Neural cell (in vitro differentiated cells): ENCODE data around the gene LGR5. TPM values are rescaled to one million over a fixed set of nuclear protein-coding genes. Genes with fewer than 3 reads are reported as not detected.

Experiments used
- H2AFZ ChIP-seq: fragments of 200-600, 300-800 bp; sonication (generic), shearing (Covaris generic); 2 replicates; pipeline ENCODE4 v1.6.0; 2014; ENCODE audit warnings: low read depth, mild to moderate bottlenecking, antibody characterized with exemption, low read length, moderate library complexity
- H3F3A ChIP-seq: fragments of 200-600 bp; shearing (Covaris generic); 2 replicates; pipeline ENCODE4 v1.6.1; 2016; ENCODE audit warnings: mild to moderate bottlenecking, moderate library complexity, mixed read lengths, antibody characterized with exemption, low read length; ENCODE audit not compliant: insufficient read depth, poor library complexity, severe bottlenecking
- H3K27ac ChIP-seq: fragments of 200-600, 300-800 bp; sonication (generic), shearing (Covaris generic); 2 replicates; pipeline ENCODE4 v1.5.1; 2014; ENCODE audit warnings: mild to moderate bottlenecking, low read length, moderate library complexity
- H3K27me3 ChIP-seq: fragments of 300-800, 200-600 bp; sonication (generic), shearing (Covaris generic); 2 replicates; pipeline ENCODE4 v1.6.0; 2014; ENCODE audit warnings: mild to moderate bottlenecking, low read depth, low read length, moderate library complexity; ENCODE audit not compliant: insufficient read depth
- H3K36me3 ChIP-seq: fragments of 300-800, 200-600 bp; sonication (generic), shearing (Covaris generic); 2 replicates; pipeline ENCODE4 v1.5.1; 2014; ENCODE audit warnings: mild to moderate bottlenecking, antibody characterized with exemption, low read length, moderate library complexity; ENCODE audit not compliant: insufficient read depth
- H3K4me2 ChIP-seq: fragments of 300-800, 200-600 bp; sonication (generic), shearing (Covaris generic); 2 replicates; pipeline ENCODE4 v1.6.0; 2014; ENCODE audit warnings: mild to moderate bottlenecking, low read length
- H3K4me3 ChIP-seq: fragments of 300-800, 200-600 bp; sonication (generic), shearing (Covaris generic); 2 replicates; pipeline ENCODE4 v1.5.1; 2014; ENCODE audit warnings: mild to moderate bottlenecking, low read length, moderate library complexity
- H3K79me2 ChIP-seq: fragments of 200-600 bp; shearing (Covaris generic); replicated peaks from 2 replicates; pipeline ENCODE4 v1.6.0; 2014; ENCODE audit warnings: mild to moderate bottlenecking, low read length, moderate library complexity; ENCODE audit not compliant: insufficient read depth
- H3K9ac ChIP-seq: fragments of 300-800, 200-600 bp; sonication (generic), shearing (Covaris generic); 2 replicates; pipeline ENCODE4 v1.6.1; 2016; ENCODE audit warnings: mild to moderate bottlenecking, low read length, mixed read lengths
- H3K9me2 ChIP-seq: fragments of 200-600 bp; shearing (Covaris generic); 2 replicates; pipeline ENCODE4 v1.6.1; 2016; ENCODE audit warnings: mild to moderate bottlenecking, low read length, mixed read lengths; ENCODE audit not compliant: insufficient read depth
- H3K9me3 ChIP-seq: fragments of 200-600, 300-800 bp; sonication (generic), shearing (Covaris generic); 2 replicates; pipeline ENCODE4 v1.6.1; 2016; ENCODE audit warnings: mild to moderate bottlenecking, mixed run types, low read length, moderate library complexity, mixed read lengths
- H4K20me1 ChIP-seq: fragments of 200-600 bp; shearing (Covaris generic); 2 replicates; pipeline ENCODE4 v1.6.1; 2016; ENCODE audit warnings: mild to moderate bottlenecking, mixed run types; ENCODE audit not compliant: insufficient read depth
- EP300 ChIP-seq: fragments of 450-650 bp; conservative IDR thresholded peaks from 2 replicates; pipeline ENCODE4 v1.6.1; 2014; ENCODE audit warnings: antibody characterized with exemption, mild to moderate bottlenecking, moderate library complexity; ENCODE audit not compliant: poor library complexity, severe bottlenecking
- EZH2 ChIP-seq: fragments of 200-600, 300-800 bp; shearing (Covaris generic), sonication (generic); IDR thresholded peaks from 2 replicates; pipeline ENCODE4 v1.6.1; 2014; ENCODE audit warnings: antibody characterized with exemption, low read length, borderline replicate concordance, mild to moderate bottlenecking; ENCODE audit not compliant: insufficient read depth, poor library complexity, severe bottlenecking
- MXI1 ChIP-seq: fragments of 450-650 bp; conservative IDR thresholded peaks from 2 replicates; pipeline ENCODE4 v1.6.1; 2014; ENCODE audit warnings: antibody characterized with exemption, mild to moderate bottlenecking; ENCODE audit not compliant: poor library complexity, severe bottlenecking
- POLR2AphosphoS5 ChIP-seq: IDR thresholded peaks from 2 replicates; pipeline ENCODE4 v1.6.1; 2012
- RAD21 ChIP-seq: fragments of 450-650 bp; conservative IDR thresholded peaks from 2 replicates; pipeline ENCODE4 v1.6.1; 2014; ENCODE audit warnings: antibody characterized with exemption, mild to moderate bottlenecking, moderate library complexity
- SMC3 ChIP-seq: fragments of 450-650 bp; conservative IDR thresholded peaks from 2 replicates; pipeline ENCODE4 v1.6.1; 2014; ENCODE audit warnings: antibody characterized with exemption, mild to moderate bottlenecking, moderate library complexity; ENCODE audit not compliant: poor library complexity
- TAF1 ChIP-seq: IDR thresholded peaks from 2 replicates; pipeline ENCODE4 v1.6.1; 2012; ENCODE audit warnings: low read depth
- polyA plus RNA-seq: library from polyadenylated mRNA; depleted of rRNA; stranded (reverse); fragments of >200 nt; gene quantifications from 2 replicates; pipeline ENCODE4 v1.2.3, GENCODE V29; 2014
- TF ChIP-seq, protein P1 (sequence below): IDR thresholded peaks from 2 replicates; pipeline ENCODE4 v1.6.1; 2012; ENCODE audit warnings: borderline replicate concordance
- TF ChIP-seq, protein P2 (sequence below): fragments of 450-650 bp; IDR thresholded peaks from 2 replicates; pipeline ENCODE4 v1.5.1; 2014; ENCODE audit warnings: antibody characterized with exemption, mild to moderate bottlenecking, moderate library complexity; ENCODE audit not compliant: poor library complexity, severe bottlenecking

The LGR5 gene
- polyA plus RNA-seq, 1 donor from 2014 or later, result 0.16 TPM

DNA sequence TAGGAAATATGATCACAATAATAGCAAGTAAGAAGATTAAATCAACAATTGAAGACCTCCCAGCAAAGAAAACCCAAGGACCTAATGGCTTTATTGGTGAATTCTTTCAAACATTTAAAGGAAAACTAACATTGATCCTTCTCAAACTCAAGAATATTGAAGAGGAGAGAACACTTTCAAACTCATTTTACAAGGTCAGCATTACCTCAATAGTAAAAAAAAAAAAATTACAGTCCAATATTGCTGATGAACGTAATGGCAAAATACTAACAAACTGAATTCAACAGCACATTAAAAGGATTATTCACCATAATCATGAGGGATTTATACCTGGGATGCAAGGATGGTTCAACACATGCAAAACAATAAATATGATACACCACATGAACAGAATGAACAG lies 33.7 kb upstream of the LGR5 start:
- no peak for TF ChIP-seq POLR2AphosphoS5
- TF ChIP-seq, protein P1, sequence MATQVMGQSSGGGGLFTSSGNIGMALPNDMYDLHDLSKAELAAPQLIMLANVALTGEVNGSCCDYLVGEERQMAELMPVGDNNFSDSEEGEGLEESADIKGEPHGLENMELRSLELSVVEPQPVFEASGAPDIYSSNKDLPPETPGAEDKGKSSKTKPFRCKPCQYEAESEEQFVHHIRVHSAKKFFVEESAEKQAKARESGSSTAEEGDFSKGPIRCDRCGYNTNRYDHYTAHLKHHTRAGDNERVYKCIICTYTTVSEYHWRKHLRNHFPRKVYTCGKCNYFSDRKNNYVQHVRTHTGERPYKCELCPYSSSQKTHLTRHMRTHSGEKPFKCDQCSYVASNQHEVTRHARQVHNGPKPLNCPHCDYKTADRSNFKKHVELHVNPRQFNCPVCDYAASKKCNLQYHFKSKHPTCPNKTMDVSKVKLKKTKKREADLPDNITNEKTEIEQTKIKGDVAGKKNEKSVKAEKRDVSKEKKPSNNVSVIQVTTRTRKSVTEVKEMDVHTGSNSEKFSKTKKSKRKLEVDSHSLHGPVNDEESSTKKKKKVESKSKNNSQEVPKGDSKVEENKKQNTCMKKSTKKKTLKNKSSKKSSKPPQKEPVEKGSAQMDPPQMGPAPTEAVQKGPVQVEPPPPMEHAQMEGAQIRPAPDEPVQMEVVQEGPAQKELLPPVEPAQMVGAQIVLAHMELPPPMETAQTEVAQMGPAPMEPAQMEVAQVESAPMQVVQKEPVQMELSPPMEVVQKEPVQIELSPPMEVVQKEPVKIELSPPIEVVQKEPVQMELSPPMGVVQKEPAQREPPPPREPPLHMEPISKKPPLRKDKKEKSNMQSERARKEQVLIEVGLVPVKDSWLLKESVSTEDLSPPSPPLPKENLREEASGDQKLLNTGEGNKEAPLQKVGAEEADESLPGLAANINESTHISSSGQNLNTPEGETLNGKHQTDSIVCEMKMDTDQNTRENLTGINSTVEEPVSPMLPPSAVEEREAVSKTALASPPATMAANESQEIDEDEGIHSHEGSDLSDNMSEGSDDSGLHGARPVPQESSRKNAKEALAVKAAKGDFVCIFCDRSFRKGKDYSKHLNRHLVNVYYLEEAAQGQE, result no peak
- no peak for TF ChIP-seq MXI1
- TF ChIP-seq RAD21, result no peak
- no peak for TF ChIP-seq SMC3
- no peak for TF ChIP-seq EZH2
- Histone ChIP-seq H3F3A (no peaks in the 10 kb centered on the region), H3K79me2 (no peaks in the 10 kb centered on the region), H2AFZ (no peak overlapping the region), H3K27me3 (no peaks in the 10 kb centered on the region), H3K9me3 (no peaks in the 10 kb centered on the region), H4K20me1 (no peaks in the 10 kb centered on the region), H3K27ac (no peak overlapping the region), H3K9ac (no peak overlapping the region), H3K4me2 (no peak overlapping the region), H3K9me2 (no peaks in the 10 kb centered on the region), H3K36me3 (no peaks in the 10 kb centered on the region), H3K4me3 (no peak overlapping the region)

DNA sequence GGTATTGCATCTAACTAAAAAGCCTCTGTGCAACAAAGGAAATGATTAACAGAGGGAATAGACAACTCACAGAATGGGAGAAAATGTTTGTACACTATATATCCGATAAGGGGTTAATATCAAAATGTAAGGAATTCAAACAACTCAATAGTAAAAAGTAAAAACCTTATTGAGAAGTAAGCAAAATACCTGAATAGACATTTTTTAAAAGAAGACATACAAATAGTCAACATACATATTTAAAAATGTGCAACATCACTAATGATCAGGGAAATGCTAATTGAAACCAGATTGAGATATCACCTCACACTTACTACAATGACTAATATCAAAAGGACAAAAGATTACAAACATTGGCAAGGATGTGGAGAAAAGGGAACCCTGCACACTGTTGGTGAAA lies 31.9 kb upstream of the LGR5 start:
- Histone ChIP-seq H3K27ac (no peak overlapping the region), H3K79me2 (no peaks in the 10 kb centered on the region), H3K36me3 (no peaks in the 10 kb centered on the region), H3K9me2 (no peaks in the 10 kb centered on the region), H3K9ac (no peak overlapping the region), H3K4me3 (no peak overlapping the region), H3F3A (no peaks in the 10 kb centered on the region), H3K4me2 (no peak overlapping the region), H2AFZ (no peak overlapping the region), H3K27me3 (no peaks in the 10 kb centered on the region), H3K9me3 (no peaks in the 10 kb centered on the region), H4K20me1 (no peaks in the 10 kb centered on the region)
- TF ChIP-seq EP300 (no peak), RAD21 (no peak), EZH2 (no peak), MXI1 (no peak), TAF1 (no peak), POLR2AphosphoS5 (no peak), SMC3 (no peak)
- TF ChIP-seq, protein P2, sequence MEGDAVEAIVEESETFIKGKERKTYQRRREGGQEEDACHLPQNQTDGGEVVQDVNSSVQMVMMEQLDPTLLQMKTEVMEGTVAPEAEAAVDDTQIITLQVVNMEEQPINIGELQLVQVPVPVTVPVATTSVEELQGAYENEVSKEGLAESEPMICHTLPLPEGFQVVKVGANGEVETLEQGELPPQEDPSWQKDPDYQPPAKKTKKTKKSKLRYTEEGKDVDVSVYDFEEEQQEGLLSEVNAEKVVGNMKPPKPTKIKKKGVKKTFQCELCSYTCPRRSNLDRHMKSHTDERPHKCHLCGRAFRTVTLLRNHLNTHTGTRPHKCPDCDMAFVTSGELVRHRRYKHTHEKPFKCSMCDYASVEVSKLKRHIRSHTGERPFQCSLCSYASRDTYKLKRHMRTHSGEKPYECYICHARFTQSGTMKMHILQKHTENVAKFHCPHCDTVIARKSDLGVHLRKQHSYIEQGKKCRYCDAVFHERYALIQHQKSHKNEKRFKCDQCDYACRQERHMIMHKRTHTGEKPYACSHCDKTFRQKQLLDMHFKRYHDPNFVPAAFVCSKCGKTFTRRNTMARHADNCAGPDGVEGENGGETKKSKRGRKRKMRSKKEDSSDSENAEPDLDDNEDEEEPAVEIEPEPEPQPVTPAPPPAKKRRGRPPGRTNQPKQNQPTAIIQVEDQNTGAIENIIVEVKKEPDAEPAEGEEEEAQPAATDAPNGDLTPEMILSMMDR, result no peak
- TF ChIP-seq, protein P1, result no peak
